ENCODE measurements around the gene TTLL11.

DNA sequence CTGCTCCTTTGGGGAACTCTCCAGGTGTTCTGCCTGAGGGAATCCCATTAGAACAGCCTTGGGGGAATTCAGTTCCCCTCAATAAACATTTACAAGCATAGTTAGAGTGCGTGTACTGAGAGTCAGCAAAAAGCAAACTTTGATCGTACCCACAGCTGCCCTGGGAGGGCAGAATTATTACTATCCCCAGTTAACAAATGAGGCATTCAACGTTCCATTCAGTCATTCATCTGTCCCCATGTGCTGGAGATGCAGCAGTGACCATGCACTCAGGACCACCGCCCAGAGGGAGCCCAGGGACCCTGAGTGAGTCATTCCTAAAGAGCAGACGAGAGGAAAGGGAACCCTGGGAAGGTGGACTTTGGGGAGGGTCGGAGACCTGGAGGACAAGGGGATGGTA lies 19.1 kb upstream of the TTLL11 start:
- TF ChIP-seq POLR2A (IDR thresholded peaks at IDR 0.05; ENCODE audit: low read depth, low read length) (no peak), POLR2AphosphoS5 (IDR thresholded peaks at IDR 0.05; ENCODE audit: low read depth, low read length) (no peak), TAF1 (IDR thresholded peaks at IDR 0.05; ENCODE audit: low read depth, low read length) (no peak), SPI1 (IDR thresholded peaks at IDR 0.05; ENCODE audit: low read depth, low read length) (no peak), PAX5 (IDR thresholded peaks at IDR 0.05; ENCODE audit: insufficient read depth, low read length, severe bottlenecking) (no peak), POU2F2 (IDR thresholded peaks at IDR 0.05; ENCODE audit: low read depth, low read length) (no peak)

Measured in GM12891 (cell line).